HEK293T (cell line): ENCODE data around the gene KCNJ15.

ENCODE experiments used
- CTCF ChIA-PET: fragments of 350-600 bp; formaldehyde crosslinking; extraction: SDS; loops from one replicate; lab custom pipeline; 2021; ENCODE audit warnings: antibody characterized with exemption, inconsistent platforms; lab: Yijun Ruan, JAX
- POLR2A ChIA-PET: fragments of 350-600 bp; formaldehyde crosslinking; extraction: SDS; loops from one replicate; lab custom pipeline; 2020; ENCODE audit warnings: antibody characterized with exemption, inconsistent platforms; lab: Yijun Ruan, JAX
- DNase-seq: peaks from one replicate; pipeline ENCODE4 v3.0.0; 2012; ENCODE audit warnings: mixed read lengths; ENCODE audit errors: extremely low spot score
- ARNT ChIP-seq: fragments of 450-650 bp; IDR thresholded peaks from 2 replicates; pipeline ENCODE4 v1.6.1; 2017; ENCODE audit warnings: mild to moderate bottlenecking
- BHLHE40 ChIP-seq: fragments of 450-650 bp; IDR thresholded peaks from 2 replicates; pipeline ENCODE4 v1.6.1; 2016; ENCODE audit warnings: mild to moderate bottlenecking, moderate library complexity, borderline replicate concordance
- CTBP1 ChIP-seq: fragments of 450-650 bp; IDR thresholded peaks from 2 replicates; pipeline ENCODE4 v1.6.1; 2016; ENCODE audit warnings: borderline replicate concordance
- ELF4 ChIP-seq: fragments of 450-650 bp; IDR thresholded peaks from 2 replicates; pipeline ENCODE4 v1.6.1; 2017; ENCODE audit warnings: antibody characterized with exemption
- FOXA1 ChIP-seq: fragments of 450-650 bp; IDR thresholded peaks from 2 replicates; pipeline ENCODE4 v1.6.1; 2016; ENCODE audit warnings: mild to moderate bottlenecking
- FOXK2 ChIP-seq: fragments of 450-650 bp; IDR thresholded peaks from 2 replicates; pipeline ENCODE4 v1.6.1; 2016; ENCODE audit warnings: mild to moderate bottlenecking
- FOXM1 ChIP-seq: fragments of 450-650 bp; IDR thresholded peaks from 2 replicates; pipeline ENCODE4 v1.6.1; 2017; ENCODE audit warnings: mild to moderate bottlenecking, borderline replicate concordance
- HDGF ChIP-seq: fragments of 450-650 bp; IDR thresholded peaks from 2 replicates; pipeline ENCODE4 v1.6.1; 2017; ENCODE audit warnings: antibody characterized with exemption, borderline replicate concordance
- L3MBTL2 ChIP-seq: fragments of 450-650 bp; conservative IDR thresholded peaks from 2 replicates; pipeline ENCODE4 v1.6.1; 2016; ENCODE audit warnings: mild to moderate bottlenecking
- LEF1 ChIP-seq: fragments of 450-650 bp; IDR thresholded peaks from 2 replicates; pipeline ENCODE4 v1.6.1; 2017; ENCODE audit warnings: mild to moderate bottlenecking, borderline replicate concordance
- NFRKB ChIP-seq: fragments of 450-650 bp; IDR thresholded peaks from 2 replicates; pipeline ENCODE4 v1.6.1; 2016; ENCODE audit warnings: mild to moderate bottlenecking, moderate library complexity
- SP1 ChIP-seq: fragments of 450-650 bp; IDR thresholded peaks from 2 replicates; pipeline ENCODE4 v1.6.1; 2017
- SUZ12 ChIP-seq: fragments of 450-650 bp; IDR thresholded peaks from 2 replicates; pipeline ENCODE4 v1.6.1; 2016; ENCODE audit warnings: mild to moderate bottlenecking
- TARDBP ChIP-seq: fragments of 450-650 bp; IDR thresholded peaks from 2 replicates; pipeline ENCODE4 v1.6.1; 2016
- ZNF384 ChIP-seq: fragments of 450-650 bp; IDR thresholded peaks from 2 replicates; pipeline ENCODE4 v1.6.1; 2016
- TF ChIP-seq, protein P1 (sequence below): fragments of 450-650 bp; IDR thresholded peaks from 2 replicates; pipeline ENCODE4 v1.6.1; 2016

Gene KCNJ15

DNA sequence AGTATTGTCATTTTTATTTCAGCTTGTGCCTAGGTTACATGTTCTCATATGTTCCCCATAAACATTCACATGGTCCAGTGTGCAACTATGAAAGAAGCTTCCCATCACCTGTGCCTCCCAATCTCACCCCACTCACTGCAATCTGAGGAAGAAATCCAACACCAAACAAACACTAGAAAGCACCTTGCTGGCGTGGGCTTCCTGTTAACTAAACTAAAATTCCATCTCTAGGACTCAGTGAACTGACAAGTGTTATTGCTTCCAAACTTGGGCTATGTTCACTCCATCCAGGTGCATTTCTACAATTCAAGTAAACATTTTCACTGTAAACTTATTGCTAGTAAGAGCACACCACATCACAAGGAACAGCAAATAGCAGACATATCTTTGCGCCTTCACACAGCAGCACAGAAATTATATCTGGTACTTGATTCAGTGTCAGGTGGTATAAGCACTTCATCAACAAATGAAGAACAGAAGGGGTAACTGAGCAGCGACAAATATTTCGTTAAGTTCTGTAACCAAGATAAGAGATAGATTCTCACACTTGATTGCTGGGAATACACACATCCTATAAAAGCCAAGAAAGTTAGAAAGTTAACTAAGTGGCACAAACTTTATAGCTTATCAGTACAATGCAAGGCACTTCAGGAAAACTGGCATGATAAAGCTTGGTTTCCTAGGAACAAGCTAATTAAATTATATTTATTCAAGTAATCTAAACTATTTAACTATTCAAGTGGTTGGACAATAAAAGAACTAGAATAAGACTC lies 8.9 kb upstream of the KCNJ15 start:
- CTCF ChIA-PET, result no interaction called here
- no peak for TF ChIP-seq FOXK2
- TF ChIP-seq BHLHE40, result no peak
- TF ChIP-seq FOXA1, result no peak
- TF ChIP-seq ARNT, result no peak
- TF ChIP-seq, protein P1, sequence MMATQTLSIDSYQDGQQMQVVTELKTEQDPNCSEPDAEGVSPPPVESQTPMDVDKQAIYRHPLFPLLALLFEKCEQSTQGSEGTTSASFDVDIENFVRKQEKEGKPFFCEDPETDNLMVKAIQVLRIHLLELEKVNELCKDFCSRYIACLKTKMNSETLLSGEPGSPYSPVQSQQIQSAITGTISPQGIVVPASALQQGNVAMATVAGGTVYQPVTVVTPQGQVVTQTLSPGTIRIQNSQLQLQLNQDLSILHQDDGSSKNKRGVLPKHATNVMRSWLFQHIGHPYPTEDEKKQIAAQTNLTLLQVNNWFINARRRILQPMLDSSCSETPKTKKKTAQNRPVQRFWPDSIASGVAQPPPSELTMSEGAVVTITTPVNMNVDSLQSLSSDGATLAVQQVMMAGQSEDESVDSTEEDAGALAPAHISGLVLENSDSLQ, result no peak
- TF ChIP-seq SP1, result no peak
- no peak for TF ChIP-seq SUZ12
- POLR2A ChIA-PET, result no interaction called here
- no peak for DNase-seq

DNA sequence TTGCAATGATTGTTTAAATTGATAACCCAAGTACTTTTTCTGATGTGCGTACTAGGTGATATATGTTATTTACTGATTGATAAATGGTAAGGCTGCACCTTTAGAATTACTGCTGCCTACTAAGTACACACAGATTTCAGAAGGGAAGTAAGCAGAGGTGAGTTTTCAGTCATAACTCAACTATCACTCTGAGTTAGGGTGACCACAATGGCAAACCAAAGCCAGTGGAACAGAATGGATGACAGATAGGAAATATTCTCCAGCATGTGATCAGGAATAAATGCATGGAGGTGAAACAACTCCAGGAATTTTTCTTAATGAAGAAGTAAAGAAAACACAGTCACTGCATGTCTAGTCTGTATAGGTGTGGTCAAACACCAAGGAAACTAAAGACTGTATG lies 7.5 kb upstream of the KCNJ15 start:
- CTCF ChIA-PET, result no interaction called here
- TF ChIP-seq ELF4, result no peak
- no peak for TF ChIP-seq CTBP1
- TF ChIP-seq L3MBTL2, result no peak
- no peak for TF ChIP-seq NFRKB
- TF ChIP-seq FOXA1, result no peak
- TF ChIP-seq SP1, result no peak
- no peak for TF ChIP-seq ZNF384
- TF ChIP-seq HDGF, result no peak
- no peak for TF ChIP-seq SUZ12
- no peak for TF ChIP-seq ARNT
- TF ChIP-seq LEF1, result no peak
- no peak for TF ChIP-seq FOXM1
- TF ChIP-seq BHLHE40, result no peak
- TF ChIP-seq TARDBP, result no peak
- DNase-seq, result no peak
- POLR2A ChIA-PET, result no interaction called here

DNA sequence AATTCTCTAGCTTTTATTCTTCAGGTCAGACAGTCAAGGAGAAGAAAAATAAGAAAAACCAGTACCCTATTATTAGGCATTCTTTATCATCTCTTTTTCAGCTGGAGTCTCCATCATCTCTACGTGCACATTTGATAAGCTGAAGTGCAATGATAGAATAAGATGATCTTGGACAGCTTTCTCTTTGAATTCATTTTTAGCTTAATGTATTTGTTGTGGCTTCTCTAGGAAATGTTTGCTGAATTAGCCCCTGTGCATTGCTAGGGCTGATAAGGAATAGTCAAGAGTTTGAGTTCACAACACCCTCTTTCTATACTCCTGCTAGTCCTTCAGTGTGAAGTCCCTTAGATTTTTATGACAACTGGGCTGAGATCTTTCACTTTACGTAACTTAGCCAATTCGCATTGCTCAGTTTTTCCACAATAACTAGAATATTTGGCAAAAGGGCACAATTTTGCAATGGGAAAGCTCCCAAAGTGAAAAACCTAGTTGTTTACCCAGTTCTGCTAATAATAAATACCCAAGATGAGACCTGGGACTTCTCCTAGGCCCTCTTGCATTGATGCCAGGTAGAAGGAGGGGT lies 7.0 kb upstream of the KCNJ15 start:
- POLR2A ChIA-PET, result no interaction called here
- no peak for DNase-seq
- CTCF ChIA-PET, result no interaction called here
- TF ChIP-seq ZNF384, result no peak
- TF ChIP-seq FOXK2, result no peak
- no peak for TF ChIP-seq SP1

DNA sequence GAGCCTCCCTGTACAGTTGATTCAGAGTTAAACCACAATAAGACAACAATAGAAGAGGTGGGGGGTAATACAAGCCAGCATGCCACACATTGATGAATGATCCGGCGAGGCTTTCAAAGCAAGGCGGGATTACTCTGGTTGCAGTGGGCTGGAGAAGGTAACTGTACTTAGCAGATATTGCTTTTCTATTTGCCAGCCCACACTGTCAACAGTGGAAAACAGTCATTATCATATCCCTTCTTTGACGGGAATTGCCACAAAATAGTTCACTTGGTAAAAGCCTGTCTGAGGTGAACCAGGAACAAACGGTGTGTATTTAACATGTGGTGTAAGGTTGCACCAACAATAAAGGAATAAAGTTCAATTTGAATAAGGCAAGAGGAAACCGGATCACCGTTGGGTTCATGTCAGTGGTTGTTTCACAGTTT lies 5.8 kb upstream of the KCNJ15 start:
- POLR2A ChIA-PET, result no interaction called here
- no peak for DNase-seq
- CTCF ChIA-PET, result no interaction called here
- TF ChIP-seq ARNT, result no peak
- TF ChIP-seq, protein P1, result no peak
- no peak for TF ChIP-seq FOXA1
- TF ChIP-seq NFRKB, result no peak
- no peak for TF ChIP-seq LEF1
- no peak for TF ChIP-seq CTBP1

DNA sequence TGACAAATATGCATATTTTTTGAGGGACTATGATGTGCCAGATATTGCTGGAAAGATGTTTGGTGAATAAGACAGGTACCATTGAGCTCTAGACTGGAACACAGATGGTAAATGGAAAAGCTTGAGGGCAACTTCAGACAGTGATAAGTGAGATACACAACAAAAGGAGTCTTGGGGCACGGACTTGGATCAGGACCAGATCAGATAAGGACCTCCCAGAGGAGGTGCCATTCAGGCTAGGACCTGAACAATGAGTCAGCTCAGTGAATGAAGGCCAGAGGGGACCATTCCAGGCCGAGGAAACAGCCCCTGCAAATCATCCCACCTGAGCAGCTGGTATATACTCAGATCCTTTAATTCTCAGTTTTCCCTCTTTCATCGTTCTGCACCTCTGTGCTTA lies 1.8 kb upstream of the KCNJ15 start:
- CTCF ChIA-PET, result no interaction called here
- POLR2A ChIA-PET, result no interaction called here
- DNase-seq, result no peak
- TF ChIP-seq FOXA1 (no peak), ARNT (no peak), ELF4 (no peak), BHLHE40 (no peak), SUZ12 (no peak), ZNF384 (no peak), LEF1 (no peak), FOXM1 (no peak), NFRKB (no peak)
- TF ChIP-seq, protein P1, result no peak

DNA sequence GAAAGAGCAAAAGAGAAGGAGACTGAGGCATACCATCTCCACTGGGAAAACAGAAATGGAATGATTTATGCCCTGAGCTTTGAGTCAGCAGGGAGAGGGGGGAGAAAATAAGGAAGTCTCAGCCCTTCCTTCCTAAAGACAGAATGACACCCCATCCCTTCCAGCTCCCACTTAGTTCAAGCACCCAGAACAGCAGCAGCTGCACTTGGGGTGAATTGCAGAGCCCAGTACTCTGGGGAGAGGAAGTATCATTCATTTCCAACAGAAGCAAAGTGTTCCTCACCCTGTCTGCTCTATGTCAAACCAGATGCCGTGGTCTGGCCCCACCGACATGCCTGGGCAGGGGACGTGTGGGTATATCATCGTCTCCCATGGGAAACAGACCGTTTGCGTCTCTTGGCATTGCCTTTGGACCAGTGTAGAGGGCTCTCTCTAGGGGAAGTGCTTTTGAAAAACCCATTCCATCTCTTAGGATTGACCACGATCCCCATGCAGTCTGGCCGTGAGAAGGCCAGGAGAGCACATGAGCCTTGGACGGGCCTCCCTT lies 1.1 kb upstream of the KCNJ15 start:
- ChIA-PET POLR2A (no interaction called here), CTCF (no interaction called here)
- no peak for DNase-seq
- no peak for TF ChIP-seq TARDBP
- TF ChIP-seq SUZ12, result no peak
- no peak for TF ChIP-seq NFRKB
- no peak for TF ChIP-seq SP1
- TF ChIP-seq, protein P1, result no peak
- TF ChIP-seq FOXK2, result no peak
- no peak for TF ChIP-seq FOXA1
- no peak for TF ChIP-seq ELF4
- TF ChIP-seq ZNF384, result no peak
- TF ChIP-seq HDGF, result no peak
- TF ChIP-seq L3MBTL2, result no peak
- no peak for TF ChIP-seq CTBP1
- no peak for TF ChIP-seq LEF1
- TF ChIP-seq ARNT, result no peak
- no peak for TF ChIP-seq BHLHE40
- TF ChIP-seq FOXM1, result no peak
